ENCODE measurements around the gene UNC5A.

DNA sequence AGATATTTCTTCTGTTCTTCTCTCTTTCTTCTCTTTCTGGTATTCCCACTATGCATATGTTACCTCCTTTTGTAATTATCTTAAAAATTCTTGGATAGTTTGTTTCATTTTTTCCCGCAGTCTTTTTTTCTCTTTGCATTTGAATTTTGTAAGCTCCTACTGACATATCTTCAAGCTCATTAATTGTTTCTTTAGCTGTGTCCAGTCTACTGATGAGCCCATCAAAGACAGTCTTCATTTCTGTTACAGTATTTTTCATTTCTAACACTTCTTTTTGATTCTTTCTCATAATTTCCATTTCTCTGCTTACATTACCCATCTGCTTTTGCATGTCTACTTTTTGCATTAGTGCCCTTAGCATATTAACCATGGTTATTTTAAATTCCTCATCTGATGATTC, 44.7 kb upstream of the UNC5A start:
- TF ChIP-seq, protein P1, sequence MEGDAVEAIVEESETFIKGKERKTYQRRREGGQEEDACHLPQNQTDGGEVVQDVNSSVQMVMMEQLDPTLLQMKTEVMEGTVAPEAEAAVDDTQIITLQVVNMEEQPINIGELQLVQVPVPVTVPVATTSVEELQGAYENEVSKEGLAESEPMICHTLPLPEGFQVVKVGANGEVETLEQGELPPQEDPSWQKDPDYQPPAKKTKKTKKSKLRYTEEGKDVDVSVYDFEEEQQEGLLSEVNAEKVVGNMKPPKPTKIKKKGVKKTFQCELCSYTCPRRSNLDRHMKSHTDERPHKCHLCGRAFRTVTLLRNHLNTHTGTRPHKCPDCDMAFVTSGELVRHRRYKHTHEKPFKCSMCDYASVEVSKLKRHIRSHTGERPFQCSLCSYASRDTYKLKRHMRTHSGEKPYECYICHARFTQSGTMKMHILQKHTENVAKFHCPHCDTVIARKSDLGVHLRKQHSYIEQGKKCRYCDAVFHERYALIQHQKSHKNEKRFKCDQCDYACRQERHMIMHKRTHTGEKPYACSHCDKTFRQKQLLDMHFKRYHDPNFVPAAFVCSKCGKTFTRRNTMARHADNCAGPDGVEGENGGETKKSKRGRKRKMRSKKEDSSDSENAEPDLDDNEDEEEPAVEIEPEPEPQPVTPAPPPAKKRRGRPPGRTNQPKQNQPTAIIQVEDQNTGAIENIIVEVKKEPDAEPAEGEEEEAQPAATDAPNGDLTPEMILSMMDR (conservative IDR thresholded peaks at IDR 0.05) = no peak
- TF ChIP-seq EZH2 (IDR thresholded peaks at IDR 0.05; ENCODE audit: low read depth) = no peak

Data from PC-9 (cell line).